Measurements from ENCODE around the gene LRCH1.

DNA sequence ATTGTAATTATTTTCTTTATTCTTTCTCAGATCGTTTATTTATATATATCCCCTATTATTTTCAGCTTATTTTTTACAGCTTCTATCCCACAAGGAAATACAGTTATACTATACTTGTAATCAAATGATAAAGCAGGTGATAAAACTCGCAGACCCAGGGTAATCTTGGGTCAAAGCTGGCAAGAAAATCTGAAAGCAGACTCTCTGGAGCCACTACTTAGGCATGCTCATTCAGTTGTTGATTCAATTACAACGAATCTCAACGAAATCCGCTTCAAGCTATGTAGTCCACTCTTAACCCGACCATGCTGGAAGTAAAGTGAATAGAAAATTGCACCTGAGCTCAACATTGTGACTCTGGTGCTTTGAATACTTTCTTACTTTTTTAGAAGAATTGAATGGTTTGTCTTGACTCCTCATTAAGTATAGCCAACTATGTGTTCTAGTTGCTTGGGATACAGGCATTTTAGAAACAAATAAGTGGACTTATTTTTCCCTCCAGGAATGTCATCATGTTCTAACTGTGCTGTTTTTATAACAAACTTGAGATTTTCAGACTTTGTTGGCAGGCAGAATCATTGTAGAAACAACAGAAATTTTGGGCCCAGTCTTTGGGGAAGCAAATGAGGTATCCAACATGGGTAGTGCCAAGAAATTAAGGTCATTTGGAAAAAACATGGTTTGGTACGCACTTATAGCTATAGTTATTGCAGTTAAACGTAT is 222.6 kb downstream of the LRCH1 start:
- TF ChIP-seq EZH2phosphoT487 (IDR thresholded peaks at IDR 0.05; ENCODE audit: insufficient read depth, low read depth) (no peak), EZH2 (IDR thresholded peaks at IDR 0.05; ENCODE audit: insufficient read depth, poor library complexity, severe bottlenecking) (no peak)
